HepG2 (cell line): Measurements from ENCODE around the gene CASTOR1. TPM values are rescaled to one million over a fixed set of nuclear protein-coding genes. Genes with fewer than 3 reads are reported as not detected.
A peak's percentile ranks its signal among the peaks of the same experiment; 100 is the strongest.

Experiments
- ATAC-seq: fragments of 200-7000 bp; cut with Tn5 transposase; 3 replicates; pipeline ENCODE4 v1.9.1; 2020; ENCODE audit warnings: mild to moderate bottlenecking, moderate library complexity
- BruUV-seq: library from RNA; stranded (reverse); fragments of 400-500 nt; replicated peaks from 2 replicates; lab custom pipeline; 2021; lab: Mats Ljungman, UMichigan
- CTCF ChIA-PET: fragments of 300-600 bp; formaldehyde crosslinking; extraction: SDS; loops from one replicate; lab custom pipeline; 2021; ENCODE audit warnings: low total read pairs, inconsistent platforms, low intra/inter-chr PET ratio; lab: Yijun Ruan, JAX
- POLR2A ChIA-PET: fragments of 350-600 bp; sonication (Branson Sonifier 250); formaldehyde crosslinking; loops from one replicate; lab custom pipeline; 2020; ENCODE audit warnings: antibody characterized with exemption, inconsistent platforms; lab: Yijun Ruan, JAX
- DNase-seq: peaks from one replicate; pipeline ENCODE4 v3.0.0-alpha.2; 2015; ENCODE audit warnings: low spot score
- FAIRE-seq: peaks from 3 replicates; lab custom pipeline; 2011; peaks lifted over from hg19 to GRCh38; lab: Jason Lieb, UNC
- H2AFZ ChIP-seq: one replicate; pipeline ENCODE4 v1.6.1; 2011; ENCODE audit warnings: low read length, inconsistent platforms
- H3K27ac ChIP-seq: fragments of 300-600 bp; 3 replicates; pipeline ENCODE4 v1.8.0; 2011; ENCODE audit warnings: mixed run types, mild to moderate bottlenecking, mixed read lengths, low read length, inconsistent platforms; ENCODE audit not compliant: insufficient read depth; ENCODE audit errors: extremely low read length
- H3K27me3 ChIP-seq, 2 experiments: fragments of 200-600 bp in 1 of 2; 2 replicates in 1 of 2; 3 replicates in 1 of 2; pipeline versions ENCODE4 v1.6.0 to v1.8.0; 2011; ENCODE audit warnings: low read length in 2 of 2, mild to moderate bottlenecking in 2 of 2, moderate library complexity in 2 of 2, inconsistent platforms in 1 of 2; ENCODE audit not compliant: insufficient read depth in 2 of 2, control insufficient read depth in 1 of 2
- H3K36me3 ChIP-seq, 2 experiments: fragments of 200-600 bp in 1 of 2; replicated peaks in 1 of 2; 2 replicates in 1 of 2; 3 replicates in 1 of 2; pipeline versions ENCODE4 v1.5.1 to v1.8.0; 2011; ENCODE audit warnings: low read length in 2 of 2, inconsistent platforms in 1 of 2; ENCODE audit not compliant: insufficient read depth in 2 of 2, control insufficient read depth in 1 of 2
- H3K4me1 ChIP-seq: 2 replicates; pipeline ENCODE4 v1.5.1; 2012; ENCODE audit warnings: low read length, inconsistent platforms; ENCODE audit not compliant: insufficient read depth
- H3K4me2 ChIP-seq: 2 replicates; pipeline ENCODE4 v1.6.0; 2011; ENCODE audit warnings: low read depth, low read length, inconsistent platforms
- H3K4me3 ChIP-seq, 3 experiments: fragments of 200-600 bp in 1 of 3; sonication (generic), shearing (Covaris generic) in 1 of 3; replicated peaks in 1 of 3; 2 replicates each; pipeline ENCODE4 v1.5.1; 2011 to 2016; ENCODE audit warnings: low read length in 3 of 3, inconsistent platforms in 2 of 3, low read depth in 2 of 3, mild to moderate bottlenecking in 2 of 3, control low read depth in 1 of 3, mixed read lengths in 1 of 3; ENCODE audit not compliant: insufficient read depth in 1 of 3
- H3K79me2 ChIP-seq: one replicate; pipeline ENCODE4 v1.6.1; 2011; ENCODE audit warnings: low read length, inconsistent platforms; ENCODE audit not compliant: insufficient read depth
- H3K9ac ChIP-seq: 2 replicates; pipeline ENCODE4 v1.6.0; 2011; ENCODE audit warnings: mild to moderate bottlenecking, low read depth, low read length, inconsistent platforms; ENCODE audit not compliant: insufficient read depth
- H3K9me3 ChIP-seq: 2 replicates; pipeline ENCODE4 v1.5.1; 2012; ENCODE audit warnings: mild to moderate bottlenecking, low read length
- H4K20me1 ChIP-seq: 2 replicates; pipeline ENCODE4 v1.6.0; 2011; ENCODE audit warnings: inconsistent platforms, mild to moderate bottlenecking, low read length, moderate library complexity; ENCODE audit not compliant: insufficient read depth
- BRCA1 ChIP-seq: sonication (generic); formaldehyde crosslinking; IDR thresholded peaks from 2 replicates; pipeline ENCODE4 v1.4.0; 2020; ENCODE audit warnings: missing genetic modification reagents
- HNRNPUL1 ChIP-seq: fragments of 200-400 bp; formaldehyde crosslinking; IDR thresholded peaks from 2 replicates; pipeline ENCODE4 v1.6.1; 2017; ENCODE audit warnings: low read depth, mild to moderate bottlenecking, low read length, moderate library complexity
- PAX8 ChIP-seq: sonication (generic); formaldehyde crosslinking; IDR thresholded peaks from 2 replicates; pipeline ENCODE4 v1.8.0; 2022; ENCODE audit warnings: mild to moderate bottlenecking, missing genetic modification reagents, borderline replicate concordance
- SOX5 ChIP-seq: IDR thresholded peaks from 2 replicates; pipeline ENCODE4 v1.6.1; 2016; ENCODE audit warnings: borderline replicate concordance
- ZC3H13 ChIP-seq: sonication (generic); formaldehyde crosslinking; IDR thresholded peaks from 2 replicates; pipeline ENCODE4 v1.8.1; 2023; ENCODE audit warnings: mild to moderate bottlenecking, missing genetic modification reagents, moderate library complexity
- ZFP62 ChIP-seq: sonication (generic); formaldehyde crosslinking; IDR thresholded peaks from 2 replicates; pipeline ENCODE4 v1.4.0; 2020; ENCODE audit warnings: missing genetic modification reagents
- ZNF432 ChIP-seq: sonication (generic); formaldehyde crosslinking; IDR thresholded peaks from 2 replicates; pipeline ENCODE4 v1.5.0; 2020; ENCODE audit warnings: missing genetic modification reagents, mild to moderate bottlenecking, borderline replicate concordance
- ZNF746 ChIP-seq: sonication (generic); formaldehyde crosslinking; IDR thresholded peaks from 2 replicates; pipeline ENCODE4 v1.8.0; 2022; ENCODE audit warnings: mild to moderate bottlenecking, missing genetic modification reagents
- ZNF83 ChIP-seq: sonication (generic); formaldehyde crosslinking; IDR thresholded peaks from 2 replicates; pipeline ENCODE4 v1.4.0; 2020; ENCODE audit warnings: missing genetic modification reagents, mild to moderate bottlenecking, borderline replicate concordance
- ZNF891 ChIP-seq: sonication (generic); formaldehyde crosslinking; IDR thresholded peaks from 2 replicates; pipeline ENCODE4 v1.5.0; 2020; ENCODE audit warnings: mild to moderate bottlenecking, missing genetic modification reagents
- ZSCAN21 ChIP-seq: sonication (generic); formaldehyde crosslinking; IDR thresholded peaks from 2 replicates; pipeline ENCODE4 v1.8.0; 2022; ENCODE audit warnings: mild to moderate bottlenecking, missing genetic modification reagents, moderate library complexity, borderline replicate concordance
- WGBS: methylation state at CpG from one replicate; pipeline ENCODE4 v1.1.6; 2017; ENCODE audit warnings: low lambda C conversion rate; 5-methylcytosine and 5-hydroxymethylcytosine counted together
- in situ Hi-C: cut with HindIII; loops from 2 replicates; pipeline ENCODE4 v1.10.0; 2017; ENCODE audit warnings: low pct_unique_long_range_greater_than_20kb; ENCODE audit not compliant: extremely low pct_ligation_motif_present
- intact Hi-C: fragments of 100-400 bp; cut with micrococcal nuclease; formaldehyde crosslinking; loops from one replicate; pipeline ENCODE4 v1.10.0; 2022; ENCODE audit not compliant: unreplicated experiment
- polyA plus RNA-seq, 8 experiments: library from polyadenylated mRNA; depleted of rRNA in 3 of 8; stranded (reverse) in 7 of 8; unstranded in 1 of 8; fragments of >200 nt; fragmentation: Illumina TruSeq in 4 of 8; extraction: Trizol in 4 of 8; gene quantifications; 2 replicates each; pipeline versions ENCODE4 v1.2.1 to v1.2.3, GENCODE V29; 2011 to 2016; ENCODE audit warnings: low read depth in 4 of 8, missing spikeins in 1 of 8, mixed read lengths in 1 of 8; ENCODE audit not compliant: insufficient read depth in 1 of 8
- total RNA-seq, 5 experiments: library from RNA; depleted of rRNA; stranded (reverse); fragments of >200 nt; fragmentation: Illumina TruSeq; extraction: Trizol; gene quantifications; 2 replicates each; pipeline ENCODE4 v1.2.3, GENCODE V29; 2016; ENCODE audit warnings: low read depth in 1 of 5
- TF ChIP-seq, protein P1 (sequence below): sonication (generic); formaldehyde crosslinking; IDR thresholded peaks from 2 replicates; pipeline ENCODE4 v1.8.1; 2023; ENCODE audit warnings: missing genetic modification reagents, inconsistent platforms, borderline replicate concordance
- TF ChIP-seq, protein P2 (sequence below): sonication (generic); formaldehyde crosslinking; IDR thresholded peaks from 2 replicates; pipeline ENCODE4 v1.4.0; 2020; ENCODE audit warnings: missing genetic modification reagents, mild to moderate bottlenecking, borderline replicate concordance
- TF ChIP-seq, protein P3 (sequence below): sonication (generic); formaldehyde crosslinking; IDR thresholded peaks from 2 replicates; pipeline ENCODE4 v1.4.0; 2020; ENCODE audit warnings: missing genetic modification reagents

Gene CASTOR1
- total and polyA plus RNA-seq, 2 of the 13 experiments (the other 11 are each of a cell fraction or from before 2014, with no cell fraction given) = 2.6 to 4.4 TPM

DNA sequence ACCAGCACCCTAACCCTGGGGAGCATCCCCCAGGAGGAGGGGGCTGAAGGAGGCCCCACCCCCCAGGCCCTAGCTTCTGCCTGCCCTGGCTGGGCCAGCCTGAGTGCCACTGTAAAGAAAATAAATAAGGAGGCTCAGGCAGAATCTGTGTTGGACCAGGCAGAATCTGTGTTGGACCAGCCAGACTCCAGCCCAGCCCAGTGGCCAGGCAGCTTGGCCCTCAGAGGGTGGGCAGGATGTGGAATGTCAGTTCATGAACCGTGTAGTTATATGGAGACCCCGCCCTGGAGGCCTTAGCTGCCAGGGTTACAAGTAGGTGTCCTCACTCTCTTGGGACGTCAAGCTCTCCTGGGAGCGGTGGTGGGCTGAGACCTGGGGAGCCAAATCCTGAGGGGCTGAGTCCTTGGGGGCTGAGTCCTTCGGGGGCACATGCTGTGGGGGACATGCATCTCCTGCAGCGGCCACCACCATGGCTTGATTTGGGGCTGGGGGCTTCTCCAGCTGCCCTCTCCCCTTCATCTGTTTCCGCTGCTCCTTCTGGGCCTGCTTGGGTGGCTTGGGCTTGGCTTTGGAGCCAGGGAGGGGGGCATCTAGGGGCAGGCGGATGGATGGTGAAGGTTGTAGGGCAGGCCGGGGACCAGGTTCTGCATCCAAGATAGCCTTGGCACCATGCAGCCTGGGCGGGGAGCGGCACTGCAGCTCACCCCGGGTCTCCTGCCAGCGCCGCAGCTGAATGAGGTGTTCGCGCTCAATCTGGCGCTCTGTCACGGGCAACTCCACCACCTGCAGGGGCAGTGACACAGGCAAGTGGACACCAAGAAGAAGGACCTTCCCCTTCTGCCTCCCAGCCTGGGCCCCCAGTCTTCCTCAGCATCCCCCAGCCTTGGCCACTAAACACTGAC lies 3.0 kb upstream of the CASTOR1 start (continued):
- TF ChIP-seq, protein P1, sequence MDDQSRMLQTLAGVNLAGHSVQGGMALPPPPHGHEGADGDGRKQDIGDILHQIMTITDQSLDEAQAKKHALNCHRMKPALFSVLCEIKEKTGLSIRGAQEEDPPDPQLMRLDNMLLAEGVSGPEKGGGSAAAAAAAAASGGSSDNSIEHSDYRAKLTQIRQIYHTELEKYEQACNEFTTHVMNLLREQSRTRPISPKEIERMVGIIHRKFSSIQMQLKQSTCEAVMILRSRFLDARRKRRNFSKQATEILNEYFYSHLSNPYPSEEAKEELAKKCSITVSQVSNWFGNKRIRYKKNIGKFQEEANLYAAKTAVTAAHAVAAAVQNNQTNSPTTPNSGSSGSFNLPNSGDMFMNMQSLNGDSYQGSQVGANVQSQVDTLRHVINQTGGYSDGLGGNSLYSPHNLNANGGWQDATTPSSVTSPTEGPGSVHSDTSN (CRISPR knock-in tag) = no peak
- TF ChIP-seq ZNF432 (CRISPR knock-in tag) (no peak), ZC3H13 (no peak), ZNF746 (CRISPR knock-in tag) (no peak), ZFP62 (CRISPR knock-in tag) (no peak), HNRNPUL1 (no peak), PAX8 (CRISPR knock-in tag) (no peak), ZSCAN21 (no peak)

DNA sequence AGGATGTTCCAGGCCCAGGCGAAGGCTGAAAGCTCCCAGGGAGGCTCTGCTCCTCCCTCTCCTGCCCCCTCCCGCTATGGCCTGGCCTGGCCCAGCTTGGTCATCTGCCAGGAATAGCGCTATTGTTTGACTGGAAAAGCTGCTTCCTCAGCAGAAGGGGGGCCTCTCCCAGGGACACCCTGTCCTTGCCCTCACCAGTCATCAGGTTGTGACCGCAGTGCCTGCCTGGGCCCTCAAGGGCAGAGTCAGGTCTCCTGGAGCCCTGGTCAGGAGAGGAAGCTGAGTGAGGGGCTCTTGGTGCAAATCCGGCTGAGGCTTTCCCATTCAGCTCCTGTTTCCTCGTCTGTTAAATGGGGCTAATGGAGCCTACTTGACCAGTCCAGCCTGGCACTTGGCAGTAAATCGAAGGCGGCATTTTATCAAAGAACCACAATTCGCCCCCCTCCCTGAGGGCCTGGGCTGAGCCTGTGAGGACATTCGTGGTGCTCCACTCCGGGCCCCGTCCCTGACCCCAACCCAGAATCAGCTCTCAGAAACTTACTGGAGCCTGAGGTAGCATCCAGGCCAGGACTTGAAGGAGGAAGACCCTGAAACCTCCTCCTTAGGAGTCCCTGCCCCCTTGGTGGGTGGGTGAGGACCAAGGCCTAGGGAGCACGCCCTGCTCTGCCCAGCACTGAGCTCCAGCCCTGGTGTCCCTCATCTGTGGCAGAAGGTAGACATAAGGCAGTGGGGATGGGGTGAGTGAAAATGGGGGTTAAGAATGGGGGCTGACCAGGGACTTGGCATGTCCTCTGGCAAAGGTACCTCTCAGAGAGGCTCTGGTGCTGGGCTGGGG lies 2.0 kb upstream of the CASTOR1 start:
- intact Hi-C loops = no loop called here
- in situ Hi-C loops = no loop called here
- Histone ChIP-seq H3K9me3 (no peaks in the 10 kb centered on the region), H2AFZ (no peak overlapping the region), H3K4me1 (peaks cover 29% of the 10 kb centered on the region), H3K79me2 (no peaks in the 10 kb centered on the region), H3K4me2 (peak overlapping the region; percentile 94; the same call in 1 of the 2 replicates), H3K27ac (no peak overlapping the region), H3K9ac (no peak overlapping the region), H3K36me3 (peaks cover 6 to 12% of the 10 kb centered on the region in 2 experiments; a peak in 2 of 5 replicates), H4K20me1 (no peaks in the 10 kb centered on the region), H3K27me3 (no peaks in the 10 kb centered on the region; a peak in 1 of 5 replicates), H3K4me3 (no peak overlapping the region)
- WGBS = 97% methylated on average over 6 of the region's 13 CpGs
- DNase-seq (peak; percentile 60), ATAC-seq (no peak), FAIRE-seq (no peak)
- no TSS peak for BruUV-seq
- CTCF ChIA-PET = no interaction called here
- POLR2A ChIA-PET = interaction anchor here (1.0 to 4.0 kb wide), 7 partner anchors 26 to 133 kb away, joined by 3 to 28 read pairs (median 5); partner anchors contain the start of genes CCDC157, SF3A1 and TBC1D10A
- TF ChIP-seq, protein P2, sequence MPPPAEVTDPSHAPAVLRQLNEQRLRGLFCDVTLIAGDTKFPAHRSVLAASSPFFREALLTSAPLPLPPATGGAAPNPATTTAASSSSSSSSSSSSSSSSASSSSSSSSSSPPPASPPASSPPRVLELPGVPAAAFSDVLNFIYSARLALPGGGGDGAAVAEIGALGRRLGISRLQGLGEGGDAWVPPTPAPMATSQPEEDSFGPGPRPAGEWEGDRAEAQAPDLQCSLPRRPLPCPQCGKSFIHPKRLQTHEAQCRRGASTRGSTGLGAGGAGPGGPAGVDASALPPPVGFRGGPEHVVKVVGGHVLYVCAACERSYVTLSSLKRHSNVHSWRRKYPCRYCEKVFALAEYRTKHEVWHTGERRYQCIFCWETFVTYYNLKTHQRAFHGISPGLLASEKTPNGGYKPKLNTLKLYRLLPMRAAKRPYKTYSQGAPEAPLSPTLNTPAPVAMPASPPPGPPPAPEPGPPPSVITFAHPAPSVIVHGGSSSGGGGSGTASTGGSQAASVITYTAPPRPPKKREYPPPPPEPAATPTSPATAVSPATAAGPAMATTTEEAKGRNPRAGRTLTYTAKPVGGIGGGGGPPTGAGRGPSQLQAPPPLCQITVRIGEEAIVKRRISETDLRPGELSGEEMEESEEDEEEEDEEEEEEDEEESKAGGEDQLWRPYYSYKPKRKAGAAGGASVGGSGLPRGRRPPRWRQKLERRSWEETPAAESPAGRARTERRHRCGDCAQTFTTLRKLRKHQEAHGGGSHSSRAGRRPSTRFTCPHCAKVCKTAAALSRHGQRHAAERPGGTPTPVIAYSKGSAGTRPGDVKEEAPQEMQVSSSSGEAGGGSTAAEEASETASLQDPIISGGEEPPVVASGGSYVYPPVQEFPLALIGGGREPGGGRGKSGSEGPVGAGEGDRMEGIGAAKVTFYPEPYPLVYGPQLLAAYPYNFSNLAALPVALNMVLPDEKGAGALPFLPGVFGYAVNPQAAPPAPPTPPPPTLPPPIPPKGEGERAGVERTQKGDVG (CRISPR knock-in tag) = 0 out of 2 replicates have a peak, but pooled peaks have one; percentile 33
- TF ChIP-seq ZNF83 (no peak), BRCA1 (CRISPR knock-in tag) (no peak), ZNF891 (no peak), SOX5 (CRISPR knock-in tag) (peak; percentile 70; the same call in 1 of the 2 replicates)
- TF ChIP-seq, protein P3, sequence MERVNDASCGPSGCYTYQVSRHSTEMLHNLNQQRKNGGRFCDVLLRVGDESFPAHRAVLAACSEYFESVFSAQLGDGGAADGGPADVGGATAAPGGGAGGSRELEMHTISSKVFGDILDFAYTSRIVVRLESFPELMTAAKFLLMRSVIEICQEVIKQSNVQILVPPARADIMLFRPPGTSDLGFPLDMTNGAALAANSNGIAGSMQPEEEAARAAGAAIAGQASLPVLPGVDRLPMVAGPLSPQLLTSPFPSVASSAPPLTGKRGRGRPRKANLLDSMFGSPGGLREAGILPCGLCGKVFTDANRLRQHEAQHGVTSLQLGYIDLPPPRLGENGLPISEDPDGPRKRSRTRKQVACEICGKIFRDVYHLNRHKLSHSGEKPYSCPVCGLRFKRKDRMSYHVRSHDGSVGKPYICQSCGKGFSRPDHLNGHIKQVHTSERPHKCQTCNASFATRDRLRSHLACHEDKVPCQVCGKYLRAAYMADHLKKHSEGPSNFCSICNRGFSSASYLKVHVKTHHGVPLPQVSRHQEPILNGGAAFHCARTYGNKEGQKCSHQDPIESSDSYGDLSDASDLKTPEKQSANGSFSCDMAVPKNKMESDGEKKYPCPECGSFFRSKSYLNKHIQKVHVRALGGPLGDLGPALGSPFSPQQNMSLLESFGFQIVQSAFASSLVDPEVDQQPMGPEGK (CRISPR knock-in tag) = peak; percentile 91
